GM23248 (cell line): Measurements from ENCODE around the gene LRFN4. TPM values are rescaled to one million over a fixed set of nuclear protein-coding genes. Genes with fewer than 3 reads are reported as not detected.
A peak's percentile ranks its signal among the peaks of the same experiment; 100 is the strongest.

Source experiments
- DNase-seq: peaks from one replicate; pipeline ENCODE4 v3.0.0-alpha.2; 2015
- H2AFZ ChIP-seq: fragments of 200-600 bp; sonication (generic); 2 replicates; pipeline ENCODE4 v1.6.1; 2016; ENCODE audit warnings: antibody characterized with exemption
- H3F3A ChIP-seq: fragments of 200-600 bp; sonication (generic); 2 replicates; pipeline ENCODE4 v1.6.1; 2016; ENCODE audit warnings: mild to moderate bottlenecking, antibody characterized with exemption, mixed run types; ENCODE audit not compliant: insufficient read depth
- H3K27ac ChIP-seq: fragments of 200-600 bp; sonication (generic); 2 replicates; pipeline ENCODE4 v1.5.1; 2016; ENCODE audit warnings: mild to moderate bottlenecking
- H3K27me3 ChIP-seq: fragments of 200-600 bp; sonication (generic); replicated peaks from 2 replicates; pipeline ENCODE4 v1.6.1; 2016; ENCODE audit warnings: mild to moderate bottlenecking; ENCODE audit not compliant: insufficient read depth
- H3K36me3 ChIP-seq: fragments of 200-600 bp; sonication (generic); 2 replicates; pipeline ENCODE4 v1.6.1; 2016; ENCODE audit warnings: low read depth, mild to moderate bottlenecking
- H3K4me1 ChIP-seq: fragments of 200-600 bp; sonication (generic); 2 replicates; pipeline ENCODE4 v1.6.1; 2016; ENCODE audit warnings: mild to moderate bottlenecking; ENCODE audit not compliant: insufficient read depth
- H3K4me2 ChIP-seq: fragments of 200-600 bp; sonication (generic); one replicate; pipeline ENCODE4 v1.6.1; 2016; ENCODE audit warnings: mild to moderate bottlenecking; ENCODE audit not compliant: unreplicated experiment
- H3K4me3 ChIP-seq: fragments of 200-600 bp; sonication (generic); 2 replicates; pipeline ENCODE4 v1.5.1; 2016; ENCODE audit warnings: mild to moderate bottlenecking
- H3K79me2 ChIP-seq: fragments of 200-600 bp; sonication (generic); 2 replicates; pipeline ENCODE4 v1.6.1; 2016; ENCODE audit warnings: mild to moderate bottlenecking; ENCODE audit not compliant: insufficient read depth
- H3K9ac ChIP-seq: fragments of 200-600 bp; sonication (generic); 2 replicates; pipeline ENCODE4 v1.6.1; 2016; ENCODE audit warnings: mild to moderate bottlenecking
- H3K9me2 ChIP-seq: fragments of 200-600 bp; sonication (generic); 2 replicates; pipeline ENCODE4 v1.6.1; 2016; ENCODE audit warnings: mixed run types, mild to moderate bottlenecking, moderate library complexity; ENCODE audit not compliant: insufficient read depth
- H3K9me3 ChIP-seq: fragments of 200-600 bp; sonication (generic); one replicate; pipeline ENCODE4 v1.6.1; 2017; ENCODE audit warnings: low read depth
- H4K20me1 ChIP-seq: fragments of 200-600 bp; sonication (generic); 2 replicates; pipeline ENCODE4 v1.6.0; 2016; ENCODE audit not compliant: insufficient read depth
- EZH2 ChIP-seq: fragments of 200-600 bp; sonication (generic); IDR thresholded peaks from 2 replicates; pipeline ENCODE4 v1.6.1; 2018; ENCODE audit warnings: antibody characterized with exemption, mild to moderate bottlenecking; ENCODE audit not compliant: insufficient read depth, poor library complexity, severe bottlenecking
- EZH2phosphoT487 ChIP-seq: fragments of 200-600 bp; sonication (generic); IDR thresholded peaks from 2 replicates; pipeline ENCODE4 v1.6.1; 2018; ENCODE audit warnings: antibody characterized with exemption, moderate library complexity, mild to moderate bottlenecking, low read depth; ENCODE audit not compliant: insufficient read depth
- WGBS, 2 experiments: methylation state at CpG; one replicate each; pipeline ENCODE4 v1.1.6; 2015 to 2017; ENCODE audit warnings: low lambda C conversion rate in 2 of 2, low coverage in 1 of 2; ENCODE audit errors: missing lambda C conversion rate in 2 of 2; 5-methylcytosine and 5-hydroxymethylcytosine counted together
- in situ Hi-C: fragments of 300-500 bp; cut with MboI; formaldehyde crosslinking; loops from 2 replicates; pipeline ENCODE4 v1.15.0; 2020
- polyA plus RNA-seq: library from polyadenylated mRNA; unstranded; fragments of >200 nt; fragmentation: Nextera tagmentation; extraction: Ambion mirVana; gene quantifications from 2 replicates; pipeline ENCODE4 v1.2.1, GENCODE V29; 2016
- total RNA-seq: library from RNA; depleted of rRNA; stranded (reverse); fragments of >200 nt; shearing (Covaris generic); gene quantifications from 2 replicates; pipeline ENCODE4 v1.2.3, GENCODE V29; 2014

Gene LRFN4
- total and polyA plus RNA-seq, 2 experiments from 2014 or later: 5.4 to 42.2 TPM

DNA sequence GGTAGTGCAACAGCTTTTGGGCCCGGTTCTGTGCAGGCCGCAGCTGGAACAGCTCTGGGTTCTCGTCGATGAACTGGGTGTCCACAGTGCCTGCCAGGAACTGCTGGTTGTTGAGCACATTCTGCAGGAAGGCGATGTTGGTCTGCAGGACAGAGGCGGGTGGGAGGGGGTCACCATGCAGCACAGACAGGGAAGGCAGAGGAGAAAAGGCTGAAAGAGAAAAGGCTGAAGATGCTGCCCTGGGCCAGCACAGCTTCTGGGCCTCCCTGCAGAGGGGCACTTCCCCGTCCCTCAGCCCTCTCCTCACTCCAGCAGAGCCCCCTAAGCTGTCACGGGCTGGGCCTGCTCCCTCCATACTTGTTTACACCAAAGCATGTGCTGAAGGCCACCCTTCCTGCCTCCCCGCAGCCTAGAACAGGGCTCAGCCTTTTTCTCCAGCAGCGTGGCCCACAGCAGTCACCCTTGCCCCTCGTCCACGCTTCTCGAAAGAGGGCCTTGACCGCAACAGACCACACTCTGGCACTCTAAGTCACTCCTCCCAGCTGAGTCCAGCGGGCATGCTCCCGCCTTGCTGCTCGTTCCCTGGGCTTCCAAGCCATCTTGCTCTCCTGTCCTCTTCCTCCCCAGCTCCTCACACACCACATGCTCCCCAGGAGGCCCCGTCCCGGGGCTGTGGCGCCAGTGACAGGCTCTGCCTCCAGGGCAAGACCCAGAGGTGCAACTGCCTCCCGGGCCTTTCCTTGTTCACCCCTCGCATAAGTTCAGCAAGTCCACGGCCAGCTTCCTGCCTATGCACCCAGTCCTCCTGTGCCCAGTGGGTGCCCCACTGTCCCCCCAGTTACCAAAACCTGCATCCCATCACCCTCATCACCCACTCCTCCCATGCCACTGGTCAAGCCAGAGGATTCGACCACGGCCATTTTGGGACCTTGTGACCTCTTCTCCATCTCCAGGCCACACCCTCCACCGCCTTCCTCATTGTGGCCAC is 3.3 kb upstream of the LRFN4 start:
- Histone ChIP-seq H3K9me3 (no peaks in the 10 kb centered on the region), H3K9me2 (no peaks in the 10 kb centered on the region), H3K4me3 (no peak overlapping the region), H3K36me3 (no peaks in the 10 kb centered on the region), H3K27ac (no peak overlapping the region), H4K20me1 (no peaks in the 10 kb centered on the region), H3K27me3 (no peaks in the 10 kb centered on the region), H3K79me2 (peaks cover 10% of the 10 kb centered on the region; the same call in 1 of the 2 replicates), H3K4me1 (peaks cover 6% of the 10 kb centered on the region; the same call in 1 of the 2 replicates), H3K4me2 (no peak overlapping the region), H3K9ac (no peak overlapping the region), H3F3A (no peaks in the 10 kb centered on the region), H2AFZ (no peak overlapping the region)
- in situ Hi-C loops: no loop called here
- WGBS, 2 experiments: 84 to 87% methylated on average over 23 to 26 of the region's 26 CpGs
- TF ChIP-seq EZH2 (no peak), EZH2phosphoT487 (no peak)
- no peak for DNase-seq

DNA sequence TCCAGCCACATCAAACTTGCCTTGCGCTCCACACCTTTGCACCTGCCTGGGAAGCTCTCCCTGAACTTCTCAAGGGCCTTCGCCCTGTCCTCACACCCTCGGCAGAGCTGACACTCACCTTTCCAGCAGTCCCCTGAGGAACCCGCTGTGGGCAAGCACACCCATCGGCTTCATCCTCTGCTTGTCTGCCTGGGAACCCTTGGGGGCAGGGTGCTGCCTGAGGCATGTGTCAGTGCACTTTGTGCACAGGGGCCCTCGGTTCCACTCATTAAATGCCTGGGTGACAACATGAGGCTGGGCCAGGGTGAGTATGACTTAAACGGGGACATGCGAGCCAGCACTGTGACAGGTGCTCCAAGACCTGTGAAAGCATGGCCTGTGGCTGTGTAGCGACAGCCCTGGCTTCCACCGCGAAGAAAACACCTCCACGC is 2.6 kb upstream of the LRFN4 start:
- no peak overlapping the region for H3K9ac ChIP-seq
- peaks cover 6% of the 10 kb centered on the region; the same call in 1 of the 2 replicates for H3K4me1 ChIP-seq
- H2AFZ ChIP-seq: no peak overlapping the region
- no peak overlapping the region for H3K4me2 ChIP-seq
- no peak for DNase-seq
- in situ Hi-C loops: no loop called here
- H3K9me2 ChIP-seq: no peaks in the 10 kb centered on the region
- H3F3A ChIP-seq: no peaks in the 10 kb centered on the region
- no peaks in the 10 kb centered on the region for H3K9me3 ChIP-seq
- H3K27me3 ChIP-seq: no peaks in the 10 kb centered on the region
- no peak overlapping the region for H3K27ac ChIP-seq
- peaks cover 10% of the 10 kb centered on the region; the same call in 1 of the 2 replicates for H3K79me2 ChIP-seq
- no peak overlapping the region for H3K4me3 ChIP-seq
- WGBS, 2 experiments: 98 to 100% methylated on average over 11 to 12 of the region's 12 CpGs
- TF ChIP-seq EZH2phosphoT487 (no peak), EZH2 (no peak)
- no peaks in the 10 kb centered on the region for H3K36me3 ChIP-seq
- no peaks in the 10 kb centered on the region for H4K20me1 ChIP-seq

DNA sequence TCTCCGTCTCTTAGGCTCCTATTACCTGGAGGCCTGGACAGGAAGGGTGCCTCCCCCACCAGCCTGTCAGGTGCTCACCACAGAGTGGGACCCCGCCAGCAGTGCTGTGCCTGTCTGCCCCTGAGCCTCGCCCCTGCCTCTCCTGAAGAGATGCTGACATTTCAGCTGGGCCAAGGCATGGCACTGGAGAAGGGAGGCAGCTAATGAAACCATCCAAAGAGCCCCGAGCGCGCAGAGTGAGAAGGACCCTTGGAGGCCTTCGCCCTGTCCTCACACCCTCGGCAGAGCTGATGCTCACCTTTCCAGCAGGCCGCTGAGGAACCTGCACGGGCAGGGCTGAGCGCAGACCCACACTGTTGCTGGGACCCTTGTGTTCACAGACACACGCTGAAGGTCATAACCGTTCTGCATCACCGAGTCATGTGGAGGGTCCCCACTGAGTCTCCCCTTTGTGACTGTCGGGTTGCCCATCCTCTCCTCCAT is 2.1 kb upstream of the LRFN4 start:
- Histone ChIP-seq H3F3A (no peaks in the 10 kb centered on the region), H3K36me3 (no peaks in the 10 kb centered on the region), H3K4me3 (no peak overlapping the region), H3K27ac (no peak overlapping the region), H3K79me2 (peaks cover 10% of the 10 kb centered on the region; the same call in 1 of the 2 replicates), H3K4me2 (no peak overlapping the region), H3K9me3 (no peaks in the 10 kb centered on the region), H3K27me3 (no peaks in the 10 kb centered on the region), H4K20me1 (no peaks in the 10 kb centered on the region), H3K9me2 (no peaks in the 10 kb centered on the region), H3K4me1 (peaks cover 6% of the 10 kb centered on the region; the same call in 1 of the 2 replicates), H3K9ac (no peak overlapping the region), H2AFZ (no peak overlapping the region)
- DNase-seq: no peak
- WGBS, 2 experiments: 95 to 97% methylated on average over 15 of the region's 15 CpGs
- TF ChIP-seq EZH2 (no peak), EZH2phosphoT487 (no peak)
- in situ Hi-C loops: no loop called here

DNA sequence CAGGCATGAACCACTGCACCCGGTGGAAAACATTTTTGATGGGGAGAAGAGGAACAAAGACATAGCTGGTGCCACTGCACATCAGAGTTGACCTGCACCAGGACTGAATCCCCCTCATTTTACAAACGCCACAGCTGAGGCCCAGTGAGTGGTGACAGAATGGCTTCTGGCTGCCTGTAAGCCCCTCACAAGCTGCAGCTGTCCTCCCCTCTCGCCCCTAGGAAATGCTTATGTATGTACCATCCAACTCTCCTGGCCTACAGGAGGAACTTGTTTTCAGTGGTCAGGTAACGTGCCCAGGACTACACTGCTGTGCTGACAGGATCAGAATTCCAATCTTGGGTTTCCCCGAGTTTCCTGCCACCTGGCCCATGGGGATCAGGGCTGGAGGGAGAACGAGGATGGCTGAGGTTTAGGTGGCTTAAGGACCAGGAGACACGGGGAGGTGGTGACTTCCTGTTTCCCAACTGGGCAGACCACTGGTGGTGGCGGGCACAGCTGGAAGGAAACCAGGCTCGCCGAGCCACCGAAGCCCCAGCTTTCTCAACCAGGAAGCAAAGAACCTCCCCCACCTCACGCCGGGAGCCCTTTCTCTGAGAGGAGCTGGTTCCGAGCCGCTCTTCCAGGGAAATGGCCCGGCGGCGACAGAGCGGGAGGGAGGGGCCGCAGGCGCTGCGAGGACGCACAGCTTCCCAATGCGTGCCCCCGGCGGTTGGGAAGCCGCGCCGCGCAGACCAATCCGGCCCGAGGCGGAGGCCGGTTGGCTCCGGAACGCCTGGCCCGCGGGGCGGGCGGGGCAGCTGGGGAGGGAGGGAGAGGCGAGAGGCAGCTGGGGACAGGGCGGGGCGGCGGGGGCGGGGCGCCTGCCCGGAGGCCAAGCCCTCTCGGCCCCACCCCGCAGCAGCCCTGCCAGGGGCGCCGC is 1.0 kb upstream of the LRFN4 start:
- Histone ChIP-seq H3K9me3 (no peaks in the 10 kb centered on the region), H3K9me2 (no peaks in the 10 kb centered on the region), H3K4me3 (peak overlapping the region; percentile 85), H3K27ac (peak overlapping the region; percentile 80), H3K4me1 (peaks cover 6% of the 10 kb centered on the region; the same call in 1 of the 2 replicates), H4K20me1 (no peaks in the 10 kb centered on the region), H3K4me2 (peak overlapping the region; percentile 73), H3K27me3 (no peaks in the 10 kb centered on the region), H3K9ac (peak overlapping the region; percentile 90), H3K79me2 (peaks cover 10% of the 10 kb centered on the region; the same call in 1 of the 2 replicates), H3K36me3 (no peaks in the 10 kb centered on the region), H2AFZ (peak overlapping the region; percentile 76), H3F3A (no peaks in the 10 kb centered on the region)
- no peak for TF ChIP-seq EZH2
- no peak for TF ChIP-seq EZH2phosphoT487
- 5 to 14% methylated on average over 20 to 46 of the region's 51 CpGs for WGBS, 2 experiments
- in situ Hi-C loops: no loop called here
- peak; percentile 97 for DNase-seq
